Measurements from ENCODE around the gene OR11A1.

GRCh38 chr6:29419516-29419915, 37.4 kb downstream of the OR11A1 start:
- TF ChIP-seq CTCF (IDR thresholded peaks at IDR 0.05) (no peak), EZH2 (IDR thresholded peaks at IDR 0.05; ENCODE audit: borderline replicate concordance, insufficient read depth, low read depth, low read length, poor library complexity, severe bottlenecking) (no peak)
